Ishikawa (cell line): Measurements from ENCODE around the gene C1orf21.

ENCODE experiments used
- CEBPB ChIP-seq: IDR thresholded peaks from 2 replicates; pipeline ENCODE4 v1.6.1; 2012
- CREB1 ChIP-seq: IDR thresholded peaks from 2 replicates; pipeline ENCODE4 v1.6.1; 2012; ENCODE audit warnings: low read depth
- EGR1 ChIP-seq: IDR thresholded peaks from 2 replicates; pipeline ENCODE4 v1.6.1; 2012
- EP300 ChIP-seq: IDR thresholded peaks from 2 replicates; pipeline ENCODE4 v1.6.1; 2012; ENCODE audit warnings: borderline replicate concordance
- FOXM1 ChIP-seq: IDR thresholded peaks from 2 replicates; pipeline ENCODE4 v1.6.1; 2012; ENCODE audit warnings: low read depth, borderline replicate concordance
- NFIC ChIP-seq: IDR thresholded peaks from 2 replicates; pipeline ENCODE4 v1.6.1; 2012
- RAD21 ChIP-seq: IDR thresholded peaks from 2 replicates; pipeline ENCODE4 v1.6.1; 2012; ENCODE audit warnings: low read depth
- REST ChIP-seq: IDR thresholded peaks from 2 replicates; pipeline ENCODE4 v1.6.1; 2012; ENCODE audit warnings: low read depth, mild to moderate bottlenecking
- TAF1 ChIP-seq: IDR thresholded peaks from 2 replicates; pipeline ENCODE4 v1.6.1; 2012; ENCODE audit warnings: low read depth, mild to moderate bottlenecking
- TCF12 ChIP-seq: IDR thresholded peaks from 2 replicates; pipeline ENCODE4 v1.6.1; 2012; ENCODE audit warnings: low read depth
- TEAD4 ChIP-seq: IDR thresholded peaks from 2 replicates; pipeline ENCODE4 v1.6.1; 2012
- USF1 ChIP-seq: IDR thresholded peaks from 2 replicates; pipeline ENCODE4 v1.6.1; 2012
- YY1 ChIP-seq: IDR thresholded peaks from 2 replicates; pipeline ENCODE4 v1.6.1; 2012; ENCODE audit warnings: low read depth
- ZBTB7A ChIP-seq: IDR thresholded peaks from 2 replicates; pipeline ENCODE4 v1.6.1; 2012; ENCODE audit warnings: low read depth

Gene C1orf21

GRCh38 chr1:184392779-184393522, 6.1 kb downstream of the C1orf21 start:
- TF ChIP-seq FOXM1 = no peak
- no peak for TF ChIP-seq EP300
- no peak for TF ChIP-seq USF1
- no peak for TF ChIP-seq YY1
- TF ChIP-seq REST = no peak
- no peak for TF ChIP-seq CREB1
- TF ChIP-seq EGR1 = no peak
- TF ChIP-seq NFIC = no peak
- no peak for TF ChIP-seq ZBTB7A
- TF ChIP-seq TEAD4 = no peak

- TF ChIP-seq EGR1 (no peak), EP300 (no peak), YY1 (no peak), RAD21 (no peak), TCF12 (no peak), REST (no peak), USF1 (no peak), FOXM1 (no peak), NFIC (no peak), TEAD4 (no peak), TAF1 (no peak)
Observed at GRCh38 chr1:184393962-184394361, 7.1 kb downstream of the C1orf21 start.

GRCh38 chr1:184395370-184395769, 8.5 kb downstream of the C1orf21 start:
- TF ChIP-seq YY1 = no peak
- no peak for TF ChIP-seq CREB1
- TF ChIP-seq TCF12 = no peak
- no peak for TF ChIP-seq TAF1
- TF ChIP-seq CEBPB = no peak
- no peak for TF ChIP-seq TEAD4
- no peak for TF ChIP-seq RAD21
- no peak for TF ChIP-seq FOXM1
- TF ChIP-seq USF1 = no peak
- no peak for TF ChIP-seq ZBTB7A
- TF ChIP-seq REST = no peak
- TF ChIP-seq EGR1 = no peak

- TF ChIP-seq TAF1 (no peak), YY1 (no peak), NFIC (no peak), CREB1 (no peak), RAD21 (no peak), USF1 (no peak), CEBPB (no peak), FOXM1 (no peak), TEAD4 (no peak), REST (no peak)
Observed at GRCh38 chr1:184395937-184396480, 9.2 kb downstream of the C1orf21 start.
